ENCODE data around the gene ZNF277.

Gene ZNF277

GRCh38 chr7:112185005-112185834, 21.3 kb upstream of the ZNF277 start:
- no peak for DNase-seq

- DNase-seq = no peak
Observed at GRCh38 chr7:112186300-112186699, 20.2 kb upstream of the ZNF277 start.

GRCh38 chr7:112188257-112188656, 18.2 kb upstream of the ZNF277 start:
- DNase-seq = no peak

- DNase-seq = no peak
Observed at GRCh38 chr7:112189691-112190090, 16.8 kb upstream of the ZNF277 start.

DNA sequence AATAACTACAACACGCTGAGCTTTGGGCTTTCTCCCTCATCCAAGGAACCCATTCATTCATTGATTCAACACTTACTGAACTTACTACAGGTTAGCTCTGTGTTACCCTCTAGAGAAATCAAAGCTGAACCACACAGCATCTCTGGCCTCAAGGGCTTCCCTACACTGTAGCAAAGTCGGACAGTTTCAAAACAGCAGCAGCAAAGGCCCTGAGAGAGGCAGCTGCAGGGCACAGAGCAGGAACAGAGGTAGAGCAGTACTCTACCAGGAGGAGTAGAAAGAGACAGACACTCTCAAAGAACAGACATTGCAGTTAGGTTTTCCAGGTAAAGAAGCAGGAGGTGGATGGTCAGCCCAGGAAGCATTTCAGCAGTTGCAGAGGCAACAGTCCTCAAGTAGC, 16.4 kb upstream of the ZNF277 start:
- DNase-seq = no peak

GRCh38 chr7:112192236-112193154, 14.0 kb upstream of the ZNF277 start:
- DNase-seq = peak; percentile 73

DNA sequence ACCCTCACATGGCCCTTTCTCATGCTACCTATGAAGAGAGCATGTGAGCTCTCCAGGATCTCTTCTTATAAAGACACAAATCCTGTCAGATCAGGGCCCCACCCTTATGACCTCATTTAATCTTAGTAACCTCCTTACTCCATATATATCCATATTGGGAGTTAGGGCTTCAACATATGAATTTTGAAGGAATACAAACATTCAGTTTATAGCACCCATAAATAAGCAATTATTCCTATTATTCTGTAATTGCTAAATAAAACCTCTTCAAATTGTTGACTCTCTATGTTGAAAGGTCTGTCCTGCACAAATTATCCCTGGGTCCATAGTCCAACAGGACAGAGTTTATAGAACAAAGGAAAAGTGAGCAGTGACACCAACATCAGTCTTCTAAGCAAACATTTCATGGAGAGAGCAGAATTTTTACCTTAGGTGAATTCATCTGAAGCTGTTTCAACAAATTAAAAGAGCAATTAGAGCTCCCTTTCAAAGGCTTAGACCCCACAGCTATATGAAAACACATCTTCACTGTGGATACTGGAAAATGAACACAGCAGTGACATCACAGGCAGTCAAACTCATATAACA, 12.5 kb upstream of the ZNF277 start:
- DNase-seq = no peak

- peak; percentile 2 for DNase-seq
Observed at GRCh38 chr7:112195717-112196116, 10.8 kb upstream of the ZNF277 start.

DNA sequence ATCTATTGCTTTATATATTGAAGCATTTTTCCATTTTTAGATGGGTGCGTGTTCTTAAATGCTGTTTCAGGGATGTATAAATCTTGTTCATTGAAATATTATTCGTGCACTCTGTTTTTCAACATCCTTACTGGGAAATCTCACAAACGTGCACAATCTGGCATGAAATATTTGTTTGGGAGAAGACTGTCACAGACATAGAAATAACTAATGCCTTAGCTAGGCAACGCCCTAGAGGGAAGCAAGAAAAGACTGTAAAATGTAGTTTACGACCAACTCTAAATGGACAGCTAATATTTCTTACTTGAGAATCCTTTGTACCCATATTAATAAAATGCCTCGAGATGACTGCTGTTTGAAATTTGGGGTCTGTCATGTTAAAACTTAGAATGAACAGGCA, 9.2 kb upstream of the ZNF277 start:
- peak; percentile 0 for DNase-seq

DNA sequence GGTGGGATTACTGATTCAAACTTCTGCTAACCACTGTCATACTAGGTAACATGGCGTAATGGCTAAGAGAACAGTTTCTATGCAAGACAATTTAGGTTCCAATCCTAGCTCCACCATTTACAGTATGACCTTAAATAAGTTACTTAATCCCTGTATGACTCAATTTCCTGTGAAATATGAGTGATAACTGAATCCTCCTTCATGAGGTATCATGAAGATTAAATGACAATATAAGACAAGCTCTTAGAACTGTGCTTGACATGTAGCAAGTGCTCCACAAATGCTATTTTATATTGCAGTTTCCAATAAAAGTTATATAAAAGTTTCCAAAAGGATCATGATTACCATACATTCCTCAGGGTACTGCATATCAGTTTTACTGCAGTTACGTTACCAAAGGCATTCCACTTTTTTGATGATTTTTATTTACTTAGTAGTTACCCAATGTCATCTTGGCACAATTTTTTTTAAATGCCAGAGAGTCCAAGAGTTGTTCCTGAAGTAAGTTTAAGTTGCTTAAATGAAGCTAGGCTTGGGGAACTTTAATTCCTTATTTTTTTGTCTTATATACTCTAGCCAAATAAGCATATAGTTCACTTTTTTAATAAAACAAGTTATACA, 7.3 kb upstream of the ZNF277 start:
- DNase-seq = peak; percentile 71

DNA sequence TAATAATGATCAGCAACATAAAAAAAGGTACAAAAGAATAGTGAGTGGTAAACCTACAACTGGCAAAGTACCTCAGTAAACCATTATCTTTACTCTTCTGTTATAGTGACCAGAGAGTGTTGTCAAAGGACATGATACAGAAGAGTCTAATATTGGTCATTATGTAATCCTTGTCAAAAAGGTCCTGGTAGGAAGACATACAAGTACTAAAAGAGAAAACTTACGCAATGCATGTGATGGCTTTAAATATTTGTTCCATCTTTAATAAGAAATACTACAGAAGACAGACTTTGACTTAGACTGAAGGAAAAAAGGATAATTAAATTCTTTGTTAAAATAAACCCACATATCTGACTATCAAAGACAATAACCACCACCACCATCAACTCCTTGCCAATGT, 6.8 kb upstream of the ZNF277 start:
- peak; percentile 30 for DNase-seq

- DNase-seq = no peak
Observed at GRCh38 chr7:112201411-112201810, 5.1 kb upstream of the ZNF277 start.

DNA sequence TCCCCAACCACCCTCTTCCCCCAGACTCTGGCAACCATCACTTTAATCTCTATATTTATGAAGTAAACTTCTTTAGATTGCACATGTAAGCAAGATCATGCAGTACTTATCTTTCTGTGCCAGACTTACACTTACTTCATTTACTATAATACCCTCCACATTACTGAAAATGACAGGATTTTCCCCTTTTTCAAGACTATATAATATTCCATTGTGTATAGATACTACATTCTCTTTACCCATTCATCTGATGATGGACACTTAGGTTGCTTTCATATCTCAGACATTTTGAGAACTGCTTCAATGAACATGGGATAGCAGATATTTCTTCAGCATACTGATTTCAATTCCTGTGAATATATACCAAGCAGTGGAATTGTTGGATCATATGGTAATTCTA, 4.7 kb upstream of the ZNF277 start:
- DNase-seq = peak; percentile 33

- peak; percentile 79 for DNase-seq
Observed at GRCh38 chr7:112202816-112203215, 3.7 kb upstream of the ZNF277 start.

DNA sequence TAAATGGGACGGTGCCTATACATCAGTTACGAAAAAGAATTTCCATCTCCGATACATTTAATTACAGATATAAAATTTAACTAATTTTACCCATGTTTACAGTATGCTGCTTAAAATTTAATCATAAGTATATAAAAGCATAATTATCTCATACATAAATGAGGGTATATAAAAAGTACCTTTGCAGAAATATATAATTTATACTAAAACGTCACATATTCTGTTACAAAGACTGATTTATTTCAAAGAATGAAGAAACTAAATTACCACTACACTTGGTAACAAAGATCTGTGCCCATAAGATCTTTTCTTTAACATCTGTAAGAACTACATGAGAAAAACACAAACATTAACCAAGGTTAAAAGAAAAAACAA, 3.1 kb upstream of the ZNF277 start:
- DNase-seq = no peak

DNA sequence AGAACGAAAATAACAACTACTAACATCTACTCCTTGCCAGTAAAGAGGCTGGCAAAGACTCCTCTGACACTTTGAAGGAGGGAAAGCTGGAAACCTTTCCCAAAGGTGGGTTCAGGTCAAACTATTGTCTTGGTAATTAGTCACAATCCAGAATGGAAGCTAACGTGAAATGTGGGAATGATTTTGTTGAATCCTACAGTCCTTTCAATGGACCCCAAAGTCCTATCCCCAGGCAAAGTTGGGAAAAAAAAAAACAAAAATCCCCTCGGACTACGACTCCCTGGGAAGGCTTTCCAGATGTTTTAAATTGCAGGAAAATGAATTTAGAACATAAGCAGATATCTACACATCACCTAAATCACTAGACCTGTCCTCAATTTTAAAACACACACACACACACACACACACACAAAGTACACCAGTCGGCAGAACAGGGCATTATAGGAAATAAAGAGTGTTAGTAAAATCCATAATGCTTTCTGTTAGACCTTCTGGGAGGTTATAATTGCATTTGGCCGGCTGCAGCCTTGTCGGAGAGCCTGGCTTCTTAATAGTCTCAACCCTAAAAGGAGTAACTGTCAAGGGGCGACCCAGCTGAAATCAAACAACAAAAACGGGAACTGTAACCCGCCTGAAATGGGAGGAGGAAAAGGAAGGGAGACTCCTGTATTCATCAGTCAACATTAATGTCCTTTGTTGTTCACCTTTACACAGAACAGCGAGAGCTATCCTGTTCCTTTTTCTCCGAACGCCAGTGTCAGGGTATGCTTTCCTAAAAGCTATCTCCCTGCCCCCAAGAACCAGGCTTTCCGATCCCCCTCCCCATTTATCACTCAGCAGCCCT, 1.8 kb upstream of the ZNF277 start:
- DNase-seq = peak; percentile 77

DNA sequence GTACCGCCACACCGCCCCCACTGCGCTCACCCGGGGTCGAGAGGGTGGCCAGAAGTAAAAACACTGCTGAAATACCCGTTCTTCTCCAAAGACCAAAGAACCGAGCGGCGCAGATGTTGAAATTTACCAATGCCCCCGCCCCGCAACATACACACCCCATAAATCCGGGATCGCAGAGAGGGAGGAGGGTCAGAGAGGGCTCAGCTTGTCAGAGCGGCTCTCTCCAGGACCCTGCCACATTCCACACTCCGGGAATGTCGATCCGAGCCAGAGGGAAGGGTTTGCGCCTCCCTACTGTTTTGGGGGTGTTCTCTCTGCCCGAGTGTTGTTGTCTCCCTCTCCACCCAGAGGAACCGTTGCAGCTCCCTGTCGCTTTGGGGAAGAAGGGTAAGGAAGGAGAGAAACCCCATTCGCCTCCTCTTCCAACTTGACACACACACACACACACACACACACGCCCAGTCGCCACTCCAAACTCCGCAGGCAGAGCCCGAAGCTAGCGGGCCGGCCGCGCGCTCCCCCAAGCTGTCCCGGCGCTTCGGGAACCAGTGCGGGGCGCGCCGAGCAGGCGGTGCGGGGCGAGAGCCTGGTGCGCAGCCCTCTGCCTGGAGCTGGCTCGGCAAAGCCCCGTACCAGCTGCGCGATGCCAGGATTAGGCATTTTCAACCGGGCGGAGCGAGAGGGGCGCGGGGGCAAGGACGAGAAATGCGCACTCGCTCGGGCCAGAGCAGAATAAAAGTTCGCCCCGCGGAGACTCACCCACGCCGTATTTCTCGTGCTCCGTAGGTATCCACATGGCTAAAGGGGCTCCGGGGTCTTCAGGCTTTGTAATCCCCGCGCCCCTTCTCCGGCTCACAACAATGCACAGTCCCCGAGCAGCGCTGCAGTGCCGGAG, 905 bp upstream of the ZNF277 start:
- peak; percentile 76 for DNase-seq

- DNase-seq = no peak
Observed at GRCh38 chr7:112206991-112207592, 597 bp downstream of the ZNF277 start.

GRCh38 chr7:112207765-112208164, 1.3 kb downstream of the ZNF277 start:
- no peak for DNase-seq

DNA sequence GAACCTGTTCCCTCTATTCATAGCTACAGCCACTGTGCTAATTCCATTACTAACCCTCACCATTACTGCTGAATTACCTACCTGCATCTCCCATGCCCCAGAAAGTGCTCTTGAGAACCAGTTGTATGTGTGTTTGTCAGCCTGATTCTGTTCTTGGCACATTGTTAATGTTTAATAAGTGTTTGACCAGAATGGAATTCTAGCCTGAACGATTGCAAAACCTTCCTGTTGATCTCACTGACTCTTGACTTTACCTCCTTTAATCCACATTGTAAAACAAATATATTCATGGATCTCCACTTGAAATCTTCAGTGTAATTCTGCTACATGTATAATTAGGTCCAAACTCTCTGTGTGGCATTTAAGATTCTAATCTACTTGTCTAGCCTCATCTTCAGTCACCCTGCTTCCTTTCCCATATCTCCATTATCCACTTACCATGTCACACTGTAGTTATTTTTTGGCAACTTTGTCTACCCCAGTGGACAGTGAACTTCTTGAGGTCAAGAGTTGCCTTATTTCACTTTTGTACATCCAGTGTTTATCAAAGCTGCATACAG, 4.9 kb downstream of the ZNF277 start:
- no peak for DNase-seq
